Suprapubic skin (tissue), 4 donors: ENCODE results near the gene ARSB. TPM values are rescaled to one million over a fixed set of nuclear protein-coding genes. Genes with fewer than 3 reads are reported as not detected.
A peak's percentile ranks its signal among the peaks of the same experiment; 100 is the strongest.

Experiments used
- DNase-seq, 2 donors: peaks; one replicate each; pipeline ENCODE4 v3.0.0-alpha.2; 2019; ENCODE audit warnings: low spot score in 2 of 2
- H3K27ac ChIP-seq: fragments of 200-600 bp; sonication (generic); one replicate; pipeline ENCODE4 v1.5.1; 2019
- H3K27me3 ChIP-seq: fragments of 200-600 bp; sonication (generic); one replicate; pipeline ENCODE4 v1.5.1; 2019
- H3K36me3 ChIP-seq: fragments of 200-600 bp; sonication (generic); one replicate; pipeline ENCODE4 v1.5.1; 2019
- H3K4me1 ChIP-seq: fragments of 200-600 bp; sonication (generic); one replicate; pipeline ENCODE4 v1.5.1; 2019
- H3K4me3 ChIP-seq: fragments of 200-600 bp; sonication (generic); one replicate; pipeline ENCODE4 v1.5.1; 2019; ENCODE audit warnings: mild to moderate bottlenecking
- H3K9me3 ChIP-seq: fragments of 200-600 bp; sonication (generic); one replicate; pipeline ENCODE4 v1.5.1; 2019
- CTCF ChIP-seq, 2 donors: fragments of 200-600 bp in 1 of 2; fragments of 450-650 bp in 1 of 2; sonication (generic) in 1 of 2; IDR thresholded peaks; one replicate each; pipeline ENCODE4 v1.5.1; 2016 to 2019; ENCODE audit warnings: antibody characterized with exemption in 2 of 2, mild to moderate bottlenecking in 1 of 2, moderate library complexity in 1 of 2
- EP300 ChIP-seq: sonication (generic); formaldehyde crosslinking; IDR thresholded peaks from one replicate; pipeline ENCODE4 v1.6.1; 2017; ENCODE audit warnings: antibody characterized with exemption
- POLR2A ChIP-seq, 2 donors: fragments of 450-650 bp; IDR thresholded peaks; one replicate each; pipeline ENCODE4 v1.6.1; 2017; ENCODE audit warnings: antibody characterized with exemption in 2 of 2, mild to moderate bottlenecking in 2 of 2, moderate library complexity in 2 of 2
- POLR2AphosphoS5 ChIP-seq, 3 donors: sonication (generic); formaldehyde crosslinking; IDR thresholded peaks; one replicate each; pipeline ENCODE4 v1.6.1; 2017; ENCODE audit warnings: antibody characterized with exemption in 3 of 3
- WGBS: methylation state at CpG from one replicate; pipeline ENCODE4 v1.1.5; 2018; 5-methylcytosine and 5-hydroxymethylcytosine counted together
- total RNA-seq, 4 donors: library from RNA; depleted of rRNA; stranded (reverse); fragments of >200 nt; gene quantifications; one replicate each; pipeline ENCODE4 v1.1.0, GENCODE V29; 2016

ARSB gene
- total RNA-seq, 4 donors from 2014 or later, result 3.1 to 5.1 (median 3.4) TPM

- TF ChIP-seq POLR2A (IDR thresholded peaks at IDR 0.05), result no peak
- TF ChIP-seq CTCF (IDR thresholded peaks at IDR 0.05), result peak; percentile 61 to 87
- Histone ChIP-seq H3K36me3 (no peaks in the 10 kb centered on the region), H3K27ac (no peak overlapping the region), H3K4me3 (no peak overlapping the region), H3K27me3 (no peaks in the 10 kb centered on the region), H3K4me1 (peaks cover 9% of the 10 kb centered on the region), H3K9me3 (no peaks in the 10 kb centered on the region)
- DNase-seq, result peak in 1 of 2 donors; percentile 62
- WGBS, result 15% methylated on average over 13 of the region's 13 CpGs
Measured at GRCh38 chr5:79025054-79025472, 40.0 kb upstream of the ARSB start.

- Histone ChIP-seq H3K27me3 (no peaks in the 10 kb centered on the region), H3K36me3 (no peaks in the 10 kb centered on the region), H3K27ac (no peak overlapping the region), H3K9me3 (no peaks in the 10 kb centered on the region), H3K4me3 (no peak overlapping the region), H3K4me1 (peaks cover 9% of the 10 kb centered on the region)
- DNase-seq, result no peak
- TF ChIP-seq POLR2A (IDR thresholded peaks at IDR 0.05) (no peak), CTCF (IDR thresholded peaks at IDR 0.05) (no peak), POLR2AphosphoS5 (IDR thresholded peaks at IDR 0.05) (no peak), EP300 (no peak)
- 96% methylated on average over 1 of the region's 1 CpG for WGBS
Measured at GRCh38 chr5:79023947-79024346, 38.8 kb upstream of the ARSB start.

- no peaks in the 10 kb centered on the region for H3K27me3 ChIP-seq
- H3K4me3 ChIP-seq, result no peak overlapping the region
- no peak for TF ChIP-seq POLR2A (IDR thresholded peaks at IDR 0.05)
- no peak for TF ChIP-seq EP300
- TF ChIP-seq POLR2AphosphoS5 (IDR thresholded peaks at IDR 0.05), result no peak
- no peak for TF ChIP-seq CTCF (IDR thresholded peaks at IDR 0.05)
- 95% methylated on average over 1 of the region's 1 CpG for WGBS
- no peaks in the 10 kb centered on the region for H3K36me3 ChIP-seq
- peaks cover 9% of the 10 kb centered on the region for H3K4me1 ChIP-seq
- DNase-seq, result no peak
- H3K27ac ChIP-seq, result no peak overlapping the region
- H3K9me3 ChIP-seq, result no peaks in the 10 kb centered on the region
Measured at GRCh38 chr5:79023348-79023747, 38.2 kb upstream of the ARSB start.

- WGBS, result 87% methylated on average over 2 of the region's 2 CpGs
- no peak for DNase-seq
- no peak for TF ChIP-seq POLR2A (IDR thresholded peaks at IDR 0.05)
- TF ChIP-seq CTCF (IDR thresholded peaks at IDR 0.05), result no peak
- Histone ChIP-seq H3K9me3 (no peaks in the 10 kb centered on the region), H3K4me1 (peaks cover 9% of the 10 kb centered on the region), H3K27ac (no peak overlapping the region), H3K36me3 (no peaks in the 10 kb centered on the region), H3K4me3 (no peak overlapping the region), H3K27me3 (no peaks in the 10 kb centered on the region)
Measured at GRCh38 chr5:79022771-79023170, 37.7 kb upstream of the ARSB start.

- no peak for TF ChIP-seq CTCF (IDR thresholded peaks at IDR 0.05)
- Histone ChIP-seq H3K36me3 (no peaks in the 10 kb centered on the region), H3K27ac (no peak overlapping the region), H3K9me3 (no peaks in the 10 kb centered on the region), H3K27me3 (no peaks in the 10 kb centered on the region), H3K4me3 (no peak overlapping the region), H3K4me1 (peaks cover 9% of the 10 kb centered on the region)
- no peak for DNase-seq
- 54% methylated on average over 4 of the region's 4 CpGs for WGBS
Measured at GRCh38 chr5:79021753-79022152, 36.6 kb upstream of the ARSB start.
